NOMO-1 (cell line): ENCODE results near the gene DAPK2.
A peak's percentile ranks its signal among the peaks of the same experiment; 100 is the strongest.

Experiments used
- DNase-seq, 2 experiments: peaks; one replicate each; lab custom pipeline; 2025; ENCODE audit not compliant: unreplicated experiment in 2 of 2; lab: John Stamatoyannopoulos, UW

The DAPK2 gene

GRCh38 chr15:63920504-63921175 is 125.6 kb downstream of the DAPK2 start:
- no peak for DNase-seq

GRCh38 chr15:63918901-63919348 is 127.4 kb downstream of the DAPK2 start:
- no peak for DNase-seq

- no peak for DNase-seq
These were observed 128.0 kb downstream of the DAPK2 start for GRCh38 chr15:63918317-63918672.

DNA sequence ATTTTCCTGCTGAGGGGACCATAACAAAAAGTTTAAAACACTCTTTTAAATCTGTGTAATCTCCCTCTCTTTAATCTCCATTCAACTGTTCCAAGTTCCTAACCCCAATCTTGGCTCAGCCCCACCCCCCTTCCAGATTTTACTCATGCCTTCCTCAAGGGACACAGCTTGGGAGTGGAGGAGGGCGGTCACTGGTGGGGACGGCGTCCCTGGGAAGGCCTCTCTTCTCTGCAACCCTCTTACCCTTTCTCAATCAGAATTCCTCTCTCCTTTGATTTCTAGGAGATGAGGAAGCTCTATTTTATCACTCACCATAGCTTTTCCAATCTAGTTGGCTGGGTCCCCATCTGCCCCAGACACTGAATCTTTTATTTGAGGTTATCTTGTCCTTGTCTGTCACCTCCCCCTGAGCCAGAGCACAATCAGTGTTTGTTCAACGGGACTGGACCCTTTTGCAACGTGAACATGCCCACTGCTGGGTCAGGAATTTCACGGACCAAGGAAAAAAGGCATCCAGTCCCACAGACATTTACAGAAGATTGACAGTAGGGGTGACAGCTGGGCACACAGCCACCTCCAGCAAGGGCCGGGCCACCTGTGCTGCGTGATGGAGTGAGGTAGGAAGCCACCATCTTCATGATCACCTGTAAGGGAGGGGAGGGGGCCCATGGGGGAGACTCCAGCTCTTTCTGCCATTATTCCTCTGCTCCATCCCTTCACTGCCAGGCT is 128.5 kb downstream of the DAPK2 start:
- DNase-seq, result no peak

DNA sequence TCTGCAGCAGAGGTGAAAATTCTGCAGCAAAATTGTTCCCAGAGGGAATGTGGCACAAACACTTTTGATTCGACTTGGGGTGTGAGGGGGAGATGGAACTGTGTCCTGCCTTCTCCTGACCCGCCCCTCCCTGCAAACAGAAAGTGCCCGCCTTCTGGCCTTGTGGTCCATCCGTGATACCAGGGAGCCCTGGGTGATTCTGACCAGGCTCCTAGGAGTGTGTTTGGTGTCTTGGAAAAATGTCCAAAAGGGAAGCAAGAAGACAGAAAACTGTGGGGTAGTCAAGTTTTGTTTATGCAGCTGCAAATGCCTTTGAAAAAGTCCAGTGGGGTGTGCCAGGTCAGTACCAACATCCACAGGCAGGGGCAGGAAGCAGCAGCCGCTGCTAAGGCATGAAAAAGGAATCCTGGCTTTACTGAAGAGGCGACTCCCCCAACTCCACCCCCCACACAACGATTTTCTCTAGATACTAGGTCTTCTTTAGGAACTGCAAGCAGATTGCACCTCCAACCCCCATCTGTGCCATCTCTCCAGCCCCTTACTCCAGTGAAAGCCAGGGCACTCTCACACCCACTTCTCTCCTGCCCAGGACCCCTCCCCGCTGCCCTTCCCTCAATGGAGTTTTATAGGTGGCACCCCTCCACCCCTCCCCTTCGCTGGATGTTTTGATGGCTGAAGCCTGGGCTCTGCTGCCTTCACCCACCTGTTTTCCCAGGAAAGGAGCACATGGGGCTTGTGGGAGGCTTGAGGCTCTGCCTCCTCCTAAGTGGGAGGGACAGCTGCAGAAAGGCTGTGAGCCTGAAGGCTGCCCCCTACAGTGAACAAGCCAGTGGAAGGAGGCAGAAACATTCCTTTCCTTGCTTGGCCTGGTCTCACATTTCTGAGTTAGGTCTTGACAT is 130.2 kb downstream of the DAPK2 start:
- DNase-seq, result no peak

DNA sequence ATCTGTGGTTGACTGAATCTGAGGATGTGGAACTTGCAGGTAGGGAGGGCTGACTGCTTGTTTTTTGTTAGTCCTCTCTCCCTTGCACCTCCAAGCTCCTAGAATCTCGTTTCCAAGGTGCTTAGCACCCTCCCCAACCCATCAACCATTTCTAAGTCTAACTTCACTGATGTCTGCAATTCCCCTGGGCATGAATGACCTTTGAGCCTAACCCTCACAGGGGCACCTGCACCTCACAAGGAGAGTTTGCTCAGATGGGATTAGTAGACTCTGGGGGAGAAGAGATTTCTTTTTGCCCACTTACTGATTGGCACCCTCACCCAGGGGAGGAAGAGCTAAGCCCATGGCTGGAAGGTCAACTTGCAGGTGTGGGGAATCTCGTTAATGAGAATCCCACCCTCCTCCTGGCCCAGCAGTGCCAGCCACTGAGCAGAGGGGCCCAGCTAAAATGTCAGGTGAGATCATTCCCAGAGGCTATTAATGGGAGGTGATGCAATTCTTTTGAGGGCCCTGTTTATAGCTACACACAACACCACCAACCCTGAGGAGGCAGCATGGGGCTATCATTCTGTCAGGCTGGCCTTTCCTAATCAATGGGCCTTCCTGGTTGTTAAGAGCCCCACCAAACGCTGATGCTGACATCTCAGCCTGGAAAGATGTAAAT is 130.9 kb downstream of the DAPK2 start:
- no peak for DNase-seq

DNA sequence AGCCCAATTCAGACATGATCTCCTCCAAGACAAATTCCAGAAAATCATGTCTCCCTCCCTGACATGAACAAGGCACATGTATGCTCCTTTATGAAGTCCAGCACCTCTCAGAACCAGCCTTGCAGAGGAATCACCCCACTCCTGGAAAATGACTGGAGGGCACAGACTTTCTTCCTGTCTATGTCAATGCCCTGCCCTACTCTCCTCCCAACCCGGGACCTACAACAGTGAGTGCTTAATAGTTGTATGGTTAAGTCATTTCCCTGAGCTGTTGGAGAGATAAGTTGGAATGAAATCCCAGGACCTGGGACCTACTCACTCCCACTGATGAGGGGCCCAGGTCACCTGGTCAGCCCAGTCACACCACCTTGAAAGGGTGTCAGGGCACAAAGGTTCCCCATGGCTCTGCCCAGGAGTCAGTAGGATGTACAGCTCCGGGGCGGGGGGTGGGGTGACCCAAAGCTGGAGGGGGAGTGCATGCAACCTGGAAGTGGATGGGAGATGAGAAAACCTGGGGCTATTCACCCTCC is 132.4 kb downstream of the DAPK2 start:
- DNase-seq, result no peak

DNA sequence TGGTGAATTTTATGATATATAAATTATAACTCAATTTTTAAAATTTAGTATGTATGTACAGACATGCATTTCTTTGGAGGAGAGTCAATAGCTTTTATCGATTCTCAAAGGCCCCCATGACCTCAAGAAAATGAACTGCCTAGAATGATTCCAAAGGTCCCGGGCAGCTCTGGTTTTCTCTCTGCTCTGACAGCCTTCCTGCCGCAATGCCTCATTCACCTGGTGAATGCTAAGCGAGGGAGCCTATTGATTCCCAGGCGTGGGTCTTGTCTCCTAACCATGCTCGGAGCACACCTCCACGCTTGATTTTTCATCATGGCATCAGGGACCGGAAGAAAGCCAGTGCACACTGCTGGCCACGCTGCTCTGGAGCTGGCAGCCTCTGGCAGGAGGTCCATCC is 132.9 kb downstream of the DAPK2 start:
- DNase-seq, result no peak

GRCh38 chr15:63912061-63912615 is 134.1 kb downstream of the DAPK2 start:
- no peak for DNase-seq

- DNase-seq, result no peak
These were observed 135.1 kb downstream of the DAPK2 start for GRCh38 chr15:63911160-63911559.

DNA sequence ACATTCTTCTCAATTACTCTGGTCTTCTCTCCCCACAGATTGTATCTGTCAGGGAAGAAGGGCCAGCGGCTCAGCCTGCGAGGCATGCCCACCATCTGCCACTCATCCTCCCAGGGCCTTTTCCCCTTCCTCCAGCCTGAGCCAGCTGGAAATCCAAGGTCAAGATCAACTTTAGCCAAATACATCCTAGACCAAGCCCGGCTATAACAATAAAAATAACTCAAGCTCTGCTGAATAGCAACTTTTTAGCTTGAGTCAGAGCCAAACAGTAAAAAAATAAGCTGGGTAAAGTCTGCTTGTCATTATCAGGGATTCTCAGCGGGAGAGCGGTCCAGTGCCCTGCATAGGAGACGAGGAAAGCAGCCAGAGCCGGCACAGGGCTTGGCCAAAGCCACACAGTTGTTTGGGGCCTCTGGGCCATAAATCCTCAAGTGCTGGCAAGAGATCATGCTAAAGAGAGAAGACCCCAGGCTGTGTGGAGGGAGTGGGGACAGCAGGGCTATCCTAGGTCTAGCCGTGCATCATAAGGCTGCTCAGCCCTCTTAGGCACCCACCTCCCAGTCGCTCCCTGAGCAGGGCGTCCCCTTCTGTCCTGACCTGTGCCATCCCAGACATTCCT is 136.4 kb downstream of the DAPK2 start:
- no peak for DNase-seq

- peak; percentile 3 to 25 for DNase-seq
These were observed 137.3 kb downstream of the DAPK2 start for GRCh38 chr15:63908991-63909390.

GRCh38 chr15:63908281-63908680 is 138.0 kb downstream of the DAPK2 start:
- no peak for DNase-seq

DNA sequence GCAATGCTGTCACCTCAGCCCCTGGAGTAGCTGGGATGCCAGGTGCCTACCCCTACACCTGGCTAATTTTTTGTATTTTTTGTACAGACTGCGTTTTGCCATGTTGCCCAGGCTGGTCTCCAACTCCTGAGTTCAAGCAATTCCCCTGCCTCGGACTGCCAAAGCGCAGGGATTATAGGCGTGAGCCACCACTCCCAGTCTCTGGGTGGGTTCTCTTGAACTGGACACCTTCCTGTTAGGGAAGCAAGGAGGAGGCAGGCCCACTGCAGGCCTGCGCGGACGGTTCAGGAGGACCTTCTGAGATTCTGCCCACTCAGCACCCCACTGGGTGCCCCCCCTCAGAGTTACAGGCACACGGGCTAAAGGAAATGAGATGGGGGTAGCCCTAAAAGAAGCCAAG is 138.8 kb downstream of the DAPK2 start:
- DNase-seq, result no peak

- DNase-seq, result no peak
These were observed 140.1 kb downstream of the DAPK2 start for GRCh38 chr15:63906266-63906584.

DNA sequence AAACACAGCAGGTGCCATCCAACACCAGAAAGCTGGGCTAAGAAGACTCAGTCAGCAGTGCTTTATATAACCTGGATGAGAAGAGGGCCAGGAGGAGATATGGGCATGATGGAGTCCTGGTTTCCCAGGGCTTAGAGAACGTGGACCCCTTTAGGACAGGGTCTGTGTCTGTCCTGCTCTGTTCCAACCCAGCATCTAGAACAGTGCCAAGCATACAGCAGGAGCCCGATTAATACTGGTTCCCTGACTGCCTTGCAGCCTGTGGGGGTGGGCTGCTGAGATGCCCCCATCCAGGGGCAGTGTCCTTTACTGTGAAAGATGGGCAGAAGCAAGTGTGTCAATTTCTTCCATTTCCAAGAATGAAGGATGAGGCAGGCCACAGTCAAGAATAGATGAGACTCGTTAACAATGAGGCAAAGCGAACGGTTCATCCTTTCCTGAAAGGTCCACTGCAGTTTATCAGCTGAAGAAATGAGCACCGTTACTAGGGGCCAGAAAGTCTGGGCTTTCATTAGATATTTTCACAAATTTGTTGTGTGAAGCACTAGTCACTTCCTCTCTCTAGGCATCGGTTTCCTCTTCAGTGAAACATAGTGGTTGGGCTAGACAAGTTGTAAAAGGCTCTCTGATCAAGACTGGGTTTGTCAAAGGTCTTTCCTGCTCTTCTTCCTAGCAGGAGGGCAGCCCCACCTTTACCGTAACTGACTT is 140.6 kb downstream of the DAPK2 start:
- DNase-seq, result peak; percentile 56 to 69

DNA sequence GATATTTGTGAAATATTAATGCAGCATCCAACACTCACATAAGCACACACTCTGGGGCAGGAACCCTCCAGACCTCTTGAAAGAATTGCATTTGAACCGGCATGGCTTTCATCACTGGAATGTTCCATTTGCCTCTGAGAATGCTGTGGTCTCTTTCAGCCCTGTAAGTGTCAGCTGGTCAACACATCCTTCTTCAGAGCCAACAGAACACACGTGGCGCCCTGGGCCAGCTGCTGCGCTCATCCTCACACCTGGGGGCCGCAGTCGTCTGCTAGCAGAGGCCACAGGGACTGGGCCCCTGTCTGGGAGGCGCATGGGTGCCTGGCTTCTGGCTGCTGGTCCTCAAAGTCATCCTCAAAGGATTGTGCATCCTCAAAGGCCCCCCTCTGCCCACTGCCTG is 141.2 kb downstream of the DAPK2 start:
- DNase-seq, result no peak

- DNase-seq, result no peak
These were observed 142.2 kb downstream of the DAPK2 start for GRCh38 chr15:63904042-63904441.

GRCh38 chr15:63902671-63903035 is 143.6 kb downstream of the DAPK2 start:
- no peak for DNase-seq
